NCI-H1092 (cell line): Measurements from ENCODE around the gene GRID1.
"Not testable (repeated sequence)": the region's sequence is repeated elsewhere in the genome, so short reads cannot be mapped to it uniquely, and the experiment has no call there.

ENCODE experiments used
- DNase-seq: peaks from one replicate; lab custom pipeline; 2025; lab: John Stamatoyannopoulos, UW

GRID1 gene

DNA sequence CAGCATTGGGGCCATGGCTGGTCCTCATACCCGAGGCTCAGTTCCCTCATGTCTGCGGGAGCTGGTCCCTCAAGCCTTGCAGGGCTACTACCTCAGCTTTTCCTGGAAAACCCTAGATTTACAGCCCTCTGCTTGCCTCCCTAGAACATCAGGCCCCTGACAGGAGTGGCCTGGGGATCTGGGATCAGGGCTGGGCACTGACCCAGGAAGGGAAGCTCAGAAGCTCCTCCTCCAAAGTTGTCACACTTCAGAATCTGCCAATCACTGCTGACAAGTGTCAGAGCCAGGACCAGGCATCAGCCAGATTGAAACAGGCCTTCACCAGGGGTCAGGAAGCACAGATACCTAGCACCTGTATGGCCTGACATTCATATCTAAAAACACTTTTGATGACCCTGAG is 115.2 kb downstream of the GRID1 start:
- DNase-seq: no peak

GRCh38 chr10:86250399-86250798 is 116.2 kb downstream of the GRID1 start:
- DNase-seq: no peak

DNA sequence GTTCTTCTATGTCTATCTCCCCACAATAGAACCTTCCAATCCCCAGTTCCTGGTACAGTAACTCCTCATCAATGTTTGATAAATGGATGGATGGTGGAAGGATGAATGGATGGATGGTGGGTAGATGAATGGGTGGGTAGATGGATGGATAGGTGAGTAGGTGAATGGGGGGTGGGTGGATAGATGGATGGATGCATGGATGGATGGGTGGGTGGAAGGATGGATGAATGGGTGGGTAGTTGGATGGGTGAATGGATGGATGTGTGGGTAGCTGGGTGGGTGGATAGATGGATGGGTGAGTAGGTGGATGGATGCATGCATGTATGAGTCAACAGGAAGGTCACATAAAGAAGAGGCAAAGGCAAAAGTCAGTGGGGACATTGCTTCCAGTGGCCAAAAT is 116.8 kb downstream of the GRID1 start:
- DNase-seq: no peak

DNA sequence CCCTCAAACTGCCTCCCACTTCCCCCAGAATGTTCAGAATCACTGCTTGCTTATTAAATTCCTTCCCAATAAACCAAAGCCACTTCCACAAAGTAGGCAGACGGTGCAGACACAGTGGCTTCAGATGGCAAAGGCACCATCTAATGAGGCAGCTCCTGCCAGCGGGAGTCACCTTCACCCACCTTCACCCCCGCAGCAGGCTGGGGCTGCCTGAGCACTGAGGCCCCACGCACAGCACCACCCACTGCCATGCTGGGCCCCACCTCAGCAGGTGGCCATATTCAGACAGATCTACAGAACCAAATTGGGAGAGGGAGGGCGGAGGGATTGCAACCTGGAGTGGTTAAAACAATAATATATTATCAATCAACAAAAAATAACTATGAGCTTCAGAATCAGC is 118.5 kb downstream of the GRID1 start:
- DNase-seq: no peak

DNA sequence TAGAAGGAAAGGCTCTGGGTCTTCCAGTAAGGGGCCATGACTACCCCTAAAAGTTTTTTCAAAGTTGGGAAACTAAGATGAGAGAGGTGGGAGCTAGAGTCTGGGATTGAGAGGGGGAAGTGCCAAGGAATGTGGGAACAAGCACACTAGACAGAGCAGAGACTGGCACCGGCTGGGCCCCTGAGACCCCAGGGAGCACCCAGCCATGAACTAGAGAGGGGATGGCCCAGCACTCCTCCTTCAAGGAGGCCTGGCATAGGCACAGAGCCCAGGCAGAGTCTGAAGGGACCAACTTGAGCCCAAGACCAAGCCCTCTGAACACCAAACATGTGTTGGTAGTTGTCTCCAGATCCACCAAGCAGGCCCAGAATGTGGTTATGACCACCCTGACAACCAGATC is 119.0 kb downstream of the GRID1 start:
- DNase-seq: no peak

- no peak for DNase-seq
Measured at GRCh38 chr10:86247073-86247472, 119.5 kb downstream of the GRID1 start.

DNA sequence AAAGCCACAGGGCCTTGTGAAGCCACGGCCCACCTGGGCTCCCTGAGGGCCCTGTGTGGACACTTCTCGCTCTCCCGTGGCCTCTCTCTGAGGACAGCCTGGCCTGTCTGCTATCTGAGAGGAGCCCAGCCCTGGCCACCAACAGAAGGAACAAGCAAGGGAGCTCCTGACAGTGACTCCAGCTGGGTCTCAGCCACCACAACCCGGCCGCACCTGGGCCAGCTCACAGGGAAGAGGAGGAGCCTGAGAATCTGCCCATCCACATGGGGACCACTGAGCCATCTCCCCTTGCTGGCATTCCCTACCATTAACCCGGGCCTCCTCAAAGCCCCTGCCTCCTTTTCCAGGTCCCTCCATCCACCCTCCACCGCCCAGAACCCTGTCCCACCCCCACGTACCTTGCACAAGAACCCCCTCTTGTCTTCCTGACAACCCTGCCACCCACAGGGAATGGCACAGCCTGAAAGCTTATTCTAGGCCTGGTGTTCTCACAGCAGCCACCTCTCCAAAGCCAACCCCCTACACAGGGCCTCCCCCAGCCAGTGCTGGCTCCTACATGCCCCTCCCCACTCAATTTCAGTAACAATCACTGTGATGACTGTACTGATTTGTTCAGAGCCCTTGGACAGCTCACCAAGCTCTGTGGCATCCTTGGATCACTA is 120.2 kb downstream of the GRID1 start:
- DNase-seq: no peak

- no peak for DNase-seq
Measured at GRCh38 chr10:86245015-86245394, 121.6 kb downstream of the GRID1 start.

DNA sequence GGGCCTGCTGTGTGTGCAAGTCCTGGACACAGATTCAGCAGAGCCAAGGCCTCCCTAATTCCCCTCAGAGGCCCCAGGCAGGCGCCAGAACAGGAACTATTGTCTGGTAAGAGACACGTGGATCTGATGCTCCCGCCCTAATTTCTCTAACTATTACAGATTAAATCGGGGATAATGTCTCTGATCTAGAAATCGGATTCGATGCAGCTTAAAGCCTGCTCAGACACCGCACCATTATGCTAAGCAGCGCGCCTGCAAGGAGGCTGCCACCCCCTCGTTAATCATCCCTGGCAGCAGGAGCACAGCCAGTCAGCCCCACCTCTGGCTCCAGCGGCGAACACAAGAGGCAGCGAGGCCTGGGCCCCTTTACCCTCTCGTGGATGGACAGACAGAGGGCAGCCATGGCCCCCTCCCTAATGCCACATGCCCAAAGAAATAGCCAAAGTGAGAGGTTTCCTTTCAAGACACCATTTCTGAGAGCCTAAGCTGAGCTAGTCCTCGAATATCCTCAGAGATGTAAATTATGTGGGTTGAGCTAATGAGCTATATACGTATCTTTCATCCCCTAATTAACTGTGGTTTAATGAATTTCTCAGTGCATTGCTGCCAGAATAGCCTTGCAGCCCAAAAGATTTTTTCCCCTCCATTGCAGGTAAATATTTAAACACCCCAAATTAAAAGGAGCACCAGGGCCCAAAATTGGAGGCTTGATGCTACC is 122.1 kb downstream of the GRID1 start:
- no peak for DNase-seq

- no peak for DNase-seq
Measured at GRCh38 chr10:86243651-86244155, 122.9 kb downstream of the GRID1 start.

GRCh38 chr10:86242761-86243160 is 123.8 kb downstream of the GRID1 start:
- DNase-seq: no peak

- not testable (repeated sequence) for DNase-seq
Measured at GRCh38 chr10:86238089-86238488, 128.5 kb downstream of the GRID1 start.

DNA sequence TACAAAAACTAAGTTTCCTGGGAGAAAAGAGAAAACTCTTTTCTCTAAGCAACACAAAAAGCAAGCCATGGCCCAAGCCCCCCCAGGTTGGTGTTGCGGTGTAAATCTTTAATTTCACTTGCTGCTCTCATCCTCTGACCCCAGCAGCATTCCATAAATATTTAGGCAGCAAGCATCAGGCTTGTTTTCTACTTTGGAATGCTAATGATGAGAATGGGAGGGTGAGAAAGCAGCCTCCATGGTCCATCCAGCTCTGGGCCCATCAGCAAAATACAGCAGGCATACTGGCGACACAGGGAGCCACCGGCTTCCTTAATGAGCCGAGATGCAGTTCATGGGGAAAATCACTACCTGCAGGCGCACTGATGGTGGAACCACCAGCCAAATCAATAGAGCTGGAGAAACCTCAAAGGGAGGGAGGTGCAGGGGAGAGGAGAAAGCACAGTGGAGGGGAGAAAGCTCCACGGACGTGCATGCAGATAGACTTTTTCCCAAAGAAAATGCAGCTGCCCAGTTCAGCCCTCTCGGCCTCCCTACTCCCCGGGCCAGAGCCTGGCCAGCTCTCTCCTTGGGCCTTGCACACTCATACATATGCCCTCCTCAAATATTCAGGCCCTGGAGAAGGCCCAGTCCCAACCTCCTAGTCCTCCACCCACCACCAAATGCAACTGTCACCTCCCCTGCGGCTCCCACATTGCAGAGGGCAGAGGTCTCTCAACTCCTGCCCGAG is 131.9 kb downstream of the GRID1 start:
- DNase-seq: no peak

DNA sequence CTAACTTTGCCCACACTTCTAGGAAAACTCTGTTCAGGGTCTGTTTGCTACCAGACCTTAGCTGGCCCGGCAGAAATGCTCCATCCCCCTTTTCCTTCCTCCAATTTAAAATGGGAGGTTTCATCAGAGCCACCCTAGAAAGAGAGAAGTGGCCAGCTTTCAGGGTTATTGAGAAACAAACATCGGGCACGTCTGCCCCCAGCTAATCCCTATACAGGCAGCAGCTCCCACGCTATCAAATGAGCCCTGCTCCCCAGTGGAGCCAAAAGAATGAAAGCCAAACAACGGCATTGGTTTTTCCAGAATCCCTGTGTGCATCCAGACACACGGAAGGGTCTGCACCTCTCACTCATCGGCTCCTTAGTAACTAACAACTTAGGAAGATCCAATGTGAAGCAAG is 132.5 kb downstream of the GRID1 start:
- no peak for DNase-seq

DNA sequence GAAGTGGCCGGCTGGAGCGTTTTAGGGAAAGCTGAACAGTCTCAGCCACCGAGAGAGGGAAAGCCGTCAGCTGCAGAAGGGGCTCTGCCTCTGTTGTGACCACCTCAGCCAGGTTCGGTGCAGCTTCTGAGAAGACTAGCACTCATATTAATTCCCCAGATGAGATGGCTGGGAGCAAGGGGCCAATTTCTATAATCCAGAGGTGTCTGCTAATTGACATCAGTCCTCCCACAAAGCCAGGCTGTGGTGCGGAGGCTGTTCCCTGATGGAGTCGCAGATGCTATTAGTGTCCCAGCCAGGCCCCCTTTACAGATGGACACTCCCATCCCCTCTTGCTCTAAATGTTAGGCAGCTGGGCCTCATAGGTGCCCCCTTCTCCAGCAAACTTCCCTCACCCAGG is 133.5 kb downstream of the GRID1 start:
- DNase-seq: no peak

GRCh38 chr10:86232644-86233043 is 134.0 kb downstream of the GRID1 start:
- no peak for DNase-seq

DNA sequence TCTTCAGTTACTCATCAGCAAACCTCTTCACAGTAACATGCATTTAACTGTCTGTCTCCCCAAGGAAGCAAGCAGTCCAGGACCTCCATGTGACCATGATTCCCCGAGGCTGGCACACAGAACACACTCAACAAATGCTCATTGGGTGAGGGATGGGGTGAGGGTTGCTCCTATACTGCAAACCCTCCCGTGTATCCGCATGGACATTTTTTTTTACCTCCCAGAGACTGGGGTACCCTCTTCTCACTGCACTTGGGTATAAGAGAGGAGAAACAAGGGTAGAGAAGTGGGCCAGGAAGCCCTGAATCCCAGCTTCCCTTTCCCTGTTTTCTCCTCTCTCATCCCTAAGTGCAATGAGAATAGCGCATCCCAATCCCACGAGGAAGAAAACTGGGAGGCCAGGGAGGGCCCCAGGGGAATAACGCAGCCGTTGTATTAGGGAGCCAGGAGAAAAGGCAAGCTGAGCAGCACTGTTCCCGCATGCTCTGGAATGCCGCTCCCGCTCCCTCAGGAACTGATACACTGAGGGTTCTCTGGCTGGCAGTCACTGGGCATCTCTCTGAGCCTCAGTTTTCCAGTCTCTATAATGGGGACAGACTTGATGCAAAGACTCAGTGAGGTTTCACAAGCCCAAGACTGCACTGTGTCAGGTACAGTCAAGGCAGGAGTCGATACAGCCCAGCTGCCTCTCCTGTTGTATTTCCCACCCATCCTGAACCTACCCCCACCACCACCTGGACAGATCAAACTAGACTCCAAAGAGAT is 134.6 kb downstream of the GRID1 start:
- DNase-seq: no peak

DNA sequence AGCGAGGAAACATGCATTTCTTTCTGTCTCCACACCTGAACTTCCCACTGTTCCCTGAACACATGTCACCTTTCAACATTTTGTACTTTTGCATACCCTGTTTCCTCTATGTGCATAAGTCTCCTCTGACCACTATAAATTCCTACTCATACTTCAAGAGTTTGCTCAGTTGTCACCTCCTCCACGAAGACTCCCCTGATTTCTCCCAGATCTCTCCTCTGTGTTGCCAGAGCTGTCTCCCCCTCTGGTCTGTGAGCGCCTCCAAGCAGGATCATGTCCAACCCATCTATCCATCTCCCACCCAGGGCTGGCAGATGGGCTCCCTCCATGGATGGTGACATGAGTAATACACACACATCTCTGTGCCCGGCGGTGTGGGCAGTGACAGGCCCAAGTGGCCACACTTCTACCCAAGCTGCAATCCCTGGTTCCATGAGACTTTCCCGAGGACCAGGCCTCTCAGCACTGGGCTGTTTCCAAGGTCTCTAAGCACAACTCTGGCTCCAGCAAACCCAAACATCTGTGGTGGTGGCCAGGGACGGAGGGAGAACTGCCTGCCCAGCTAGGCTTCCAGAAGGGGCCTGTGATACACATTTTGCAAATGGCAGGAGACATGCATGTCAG is 135.9 kb downstream of the GRID1 start:
- no peak for DNase-seq

GRCh38 chr10:86229811-86230556 is 136.6 kb downstream of the GRID1 start:
- DNase-seq: no peak

DNA sequence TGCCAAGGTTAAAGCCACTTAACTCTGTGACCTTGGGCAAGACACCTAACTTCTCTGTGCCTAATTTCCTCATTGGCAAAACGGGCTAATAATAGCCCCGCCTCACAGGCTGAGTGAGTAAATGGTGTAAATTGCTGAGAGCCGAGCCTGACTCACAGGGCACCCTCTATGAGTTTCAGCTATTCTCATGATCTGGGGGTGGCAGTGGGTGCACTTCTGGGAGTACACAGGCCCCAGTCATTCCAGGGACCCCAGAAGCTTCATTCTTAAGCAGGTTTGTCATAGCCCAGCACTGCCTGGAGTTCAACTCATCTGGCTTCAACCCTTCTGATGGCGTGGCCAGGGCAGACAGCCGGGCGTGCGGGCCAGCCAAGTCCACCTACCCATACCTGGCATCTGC is 137.2 kb downstream of the GRID1 start:
- no peak for DNase-seq
